ENCODE measurements around the gene LRCH3.

The LRCH3 gene

GRCh38 chr3:197801891-197802778 lies 11.1 kb downstream of the LRCH3 start:
- Histone ChIP-seq H4K20me1 (ENCODE audit: insufficient read depth, low read length) (no peaks in the 10 kb centered on the region), H3K4me2 (ENCODE audit: low read depth, low read length) (peak overlapping the region; percentile 53), H3K27me3 (replicated peaks; ENCODE audit: insufficient read depth, low read length) (no peaks in the 10 kb centered on the region), H3F3A (ENCODE audit: insufficient read depth, low read length) (peaks cover 13% of the 10 kb centered on the region), H3K9ac (ENCODE audit: low read length) (no peak overlapping the region), H3K36me3 (replicated peaks; ENCODE audit: insufficient read depth, low read length) (no peaks in the 10 kb centered on the region), H3K4me1 (ENCODE audit: low read length) (peaks cover 30% of the 10 kb centered on the region), H3K9me2 (replicated peaks; ENCODE audit: insufficient read depth, low read length) (no peaks in the 10 kb centered on the region), H3K9me3 (replicated peaks; ENCODE audit: insufficient read depth, low read length) (no peaks in the 10 kb centered on the region), H2AFZ (ENCODE audit: low read length) (no peak overlapping the region), H3K27ac (ENCODE audit: low read length) (peak overlapping the region; percentile 38; the same call in 1 of the 2 replicates), H3K79me2 (ENCODE audit: low read length) (peaks cover 64% of the 10 kb centered on the region), H3K4me3 (ENCODE audit: low read length) (peak overlapping the region; percentile 5; the same call in 1 of the 2 replicates)
- TF ChIP-seq EZH2 (optimal IDR thresholded peaks at IDR 0.05; ENCODE audit: low read depth, low read length) = no peak
- TF ChIP-seq EZH2phosphoT487 (IDR thresholded peaks at IDR 0.05; ENCODE audit: low read length) = no peak
- TF ChIP-seq CTCF (IDR thresholded peaks at IDR 0.05; ENCODE audit: low read length) = peak; percentile 67
- DNase-seq = peak; percentile 90

GRCh38 chr3:197802779-197803459 lies 11.9 kb downstream of the LRCH3 start:
- H3K27ac ChIP-seq (ENCODE audit: low read length) = no peak overlapping the region; the same call in 1 of the 2 replicates
- H3F3A ChIP-seq (ENCODE audit: insufficient read depth, low read length) = peaks cover 13% of the 10 kb centered on the region
- DNase-seq = peak; percentile 32
- TF ChIP-seq EZH2 (optimal IDR thresholded peaks at IDR 0.05; ENCODE audit: low read depth, low read length) = no peak
- peak; percentile 28 for TF ChIP-seq CTCF (IDR thresholded peaks at IDR 0.05; ENCODE audit: low read length)
- peaks cover 30% of the 10 kb centered on the region for H3K4me1 ChIP-seq (ENCODE audit: low read length)
- no peak overlapping the region for H3K9ac ChIP-seq (ENCODE audit: low read length)
- H3K9me2 ChIP-seq (replicated peaks; ENCODE audit: insufficient read depth, low read length) = no peaks in the 10 kb centered on the region
- H3K79me2 ChIP-seq (ENCODE audit: low read length) = peaks cover 60% of the 10 kb centered on the region
- no peak overlapping the region for H3K4me3 ChIP-seq (ENCODE audit: low read length)
- no peaks in the 10 kb centered on the region for H3K36me3 ChIP-seq (replicated peaks; ENCODE audit: insufficient read depth, low read length)
- no peaks in the 10 kb centered on the region for H3K27me3 ChIP-seq (replicated peaks; ENCODE audit: insufficient read depth, low read length)
- H2AFZ ChIP-seq (ENCODE audit: low read length) = no peak overlapping the region
- no peaks in the 10 kb centered on the region for H3K9me3 ChIP-seq (replicated peaks; ENCODE audit: insufficient read depth, low read length)
- peak overlapping the region; percentile 53; the same call in 1 of the 2 replicates for H3K4me2 ChIP-seq (ENCODE audit: low read depth, low read length)
- H4K20me1 ChIP-seq (ENCODE audit: insufficient read depth, low read length) = no peaks in the 10 kb centered on the region

DNA sequence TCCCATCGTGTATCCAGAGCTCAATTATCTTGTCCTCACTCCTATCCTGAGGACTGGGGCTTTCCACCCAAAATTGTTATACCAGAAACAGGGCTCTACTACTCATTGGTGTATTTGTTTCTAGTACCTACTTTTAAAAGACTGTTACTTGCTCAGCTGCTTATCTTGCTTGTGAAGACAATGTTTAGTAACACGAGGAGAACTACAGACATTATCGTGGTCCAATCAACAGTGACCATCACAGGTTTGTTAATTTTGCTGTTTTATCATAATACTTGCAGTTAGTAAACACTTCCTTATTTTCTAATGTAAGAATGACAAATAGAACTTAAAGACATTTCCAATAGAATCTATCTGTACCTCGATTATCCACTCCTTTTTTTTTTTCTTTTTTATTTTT lies 13.5 kb downstream of the LRCH3 start:
- no peak overlapping the region for H3K9ac ChIP-seq (ENCODE audit: low read length)
- no peaks in the 10 kb centered on the region for H3K9me2 ChIP-seq (replicated peaks; ENCODE audit: insufficient read depth, low read length)
- H3K36me3 ChIP-seq (replicated peaks; ENCODE audit: insufficient read depth, low read length) = no peaks in the 10 kb centered on the region
- peaks cover 30% of the 10 kb centered on the region for H3K4me1 ChIP-seq (ENCODE audit: low read length)
- no peak for DNase-seq
- H4K20me1 ChIP-seq (ENCODE audit: insufficient read depth, low read length) = no peaks in the 10 kb centered on the region
- H3K4me3 ChIP-seq (ENCODE audit: low read length) = no peak overlapping the region
- peaks cover 13% of the 10 kb centered on the region for H3F3A ChIP-seq (ENCODE audit: insufficient read depth, low read length)
- no peak overlapping the region for H3K27ac ChIP-seq (ENCODE audit: low read length)
- no peaks in the 10 kb centered on the region for H3K9me3 ChIP-seq (replicated peaks; ENCODE audit: insufficient read depth, low read length)
- H3K79me2 ChIP-seq (ENCODE audit: low read length) = peaks cover 44% of the 10 kb centered on the region
- no peak overlapping the region for H2AFZ ChIP-seq (ENCODE audit: low read length)
- no peaks in the 10 kb centered on the region for H3K27me3 ChIP-seq (replicated peaks; ENCODE audit: insufficient read depth, low read length)
- no peak for TF ChIP-seq CTCF (IDR thresholded peaks at IDR 0.05; ENCODE audit: low read length)
- no peak for TF ChIP-seq EZH2 (optimal IDR thresholded peaks at IDR 0.05; ENCODE audit: low read depth, low read length)
- no peak for TF ChIP-seq EZH2phosphoT487 (IDR thresholded peaks at IDR 0.05; ENCODE audit: low read length)
- no peak overlapping the region for H3K4me2 ChIP-seq (ENCODE audit: low read depth, low read length)
